WTC11 (cell line): ENCODE data around the gene PIRT. TPM values are rescaled to one million over a fixed set of nuclear protein-coding genes. Genes with fewer than 3 reads are reported as not detected.

Experiments
- ATAC-seq: fragments of 200-7000 bp; cut with Tn5 transposase; 2 replicates; pipeline ENCODE4 v1.10.0; 2021; ENCODE audit warnings: mild to moderate bottlenecking, moderate library complexity
- CTCF ChIA-PET: fragments of 300-600 bp; sonication (Branson Sonifier 250); formaldehyde crosslinking; loops from one replicate; lab custom pipeline; 2021; ENCODE audit warnings: antibody characterized with exemption; lab: Charles Lee
- POLR2A ChIA-PET: fragments of 350-600 bp; sonication (Branson Sonifier 250); formaldehyde crosslinking; loops from one replicate; lab custom pipeline; 2021; ENCODE audit warnings: antibody characterized with exemption; lab: Charles Lee
- DNase-seq: peaks from one replicate; pipeline ENCODE4 v3.0.0; 2021; ENCODE audit warnings: low spot score
- H3K27ac Mint-ChIP-seq: 2 replicates; pipeline ENCODE4 v1.8.0; 2021; ENCODE audit warnings: mixed read lengths
- H3K27me3 Mint-ChIP-seq: 2 replicates; pipeline ENCODE4 v1.8.0; 2021; ENCODE audit warnings: low read depth, mild to moderate bottlenecking, moderate library complexity, mixed read lengths
- H3K36me3 Mint-ChIP-seq: 2 replicates; pipeline ENCODE4 v1.8.0; 2021; ENCODE audit warnings: mixed read lengths
- H3K4me1 Mint-ChIP-seq: 2 replicates; pipeline ENCODE4 v1.8.0; 2022; ENCODE audit warnings: mixed read lengths
- H3K4me3 Mint-ChIP-seq: 2 replicates; pipeline ENCODE4 v1.8.0; 2021; ENCODE audit warnings: mild to moderate bottlenecking, moderate library complexity, mixed read lengths
- H3K9me3 Mint-ChIP-seq: 2 replicates; pipeline ENCODE4 v1.8.0; 2021; ENCODE audit warnings: mixed read lengths
- ATF1 ChIP-seq: sonication (generic); formaldehyde crosslinking; IDR thresholded peaks from 2 replicates; pipeline ENCODE4 v1.8.1; 2023; ENCODE audit warnings: mild to moderate bottlenecking, moderate library complexity, missing genetic modification reagents
- FOXP1 ChIP-seq: sonication (generic); formaldehyde crosslinking; IDR thresholded peaks from 2 replicates; pipeline ENCODE4 v1.8.0; 2022; ENCODE audit warnings: missing genetic modification reagents, mild to moderate bottlenecking, moderate library complexity, borderline replicate concordance
- IRF2 ChIP-seq: sonication (generic); formaldehyde crosslinking; IDR thresholded peaks from 2 replicates; pipeline ENCODE4 v1.8.0; 2022; ENCODE audit warnings: low read depth, missing genetic modification reagents, borderline replicate concordance
- MXD4 ChIP-seq: fragments of 250-450 bp; sonication (Bioruptor Pico); IDR thresholded peaks from 2 replicates; pipeline ENCODE4 v1.8.0; 2021; ENCODE audit warnings: mild to moderate bottlenecking, moderate library complexity, borderline replicate concordance
- NR2C2 ChIP-seq: sonication (generic); formaldehyde crosslinking; IDR thresholded peaks from 2 replicates; pipeline ENCODE4 v1.8.0; 2022; ENCODE audit warnings: mild to moderate bottlenecking, missing genetic modification reagents
- OVOL2 ChIP-seq: fragments of 250-450 bp; sonication (Bioruptor Pico); IDR thresholded peaks from 2 replicates; pipeline ENCODE4 v1.9.0; 2021; ENCODE audit warnings: mild to moderate bottlenecking, borderline replicate concordance
- RORB ChIP-seq: fragments of 250-450 bp; sonication (Bioruptor Pico); IDR thresholded peaks from 2 replicates; pipeline ENCODE4 v1.9.0; 2021; ENCODE audit warnings: mild to moderate bottlenecking
- TEAD4 ChIP-seq: sonication (generic); formaldehyde crosslinking; IDR thresholded peaks from 2 replicates; pipeline ENCODE4 v1.8.0; 2022; ENCODE audit warnings: mild to moderate bottlenecking, missing genetic modification reagents
- ZNF121 ChIP-seq: sonication (generic); formaldehyde crosslinking; IDR thresholded peaks from 2 replicates; pipeline ENCODE4 v1.8.0; 2023; ENCODE audit warnings: missing genetic modification reagents
- ZNF138 ChIP-seq: sonication (generic); formaldehyde crosslinking; conservative IDR thresholded peaks from 2 replicates; pipeline ENCODE4 v1.8.1; 2022; ENCODE audit warnings: mild to moderate bottlenecking, moderate library complexity, missing genetic modification reagents
- ZNF219 ChIP-seq: sonication (generic); formaldehyde crosslinking; IDR thresholded peaks from 2 replicates; pipeline ENCODE4 v1.8.0; 2023; ENCODE audit warnings: missing genetic modification reagents, mild to moderate bottlenecking, borderline replicate concordance
- total RNA-seq: library from RNA; stranded (reverse); gene quantifications from 3 replicates; pipeline ENCODE4 v1.2.3, GENCODE V29; 2021
- TF ChIP-seq, protein P1 (sequence below): sonication (generic); formaldehyde crosslinking; IDR thresholded peaks from 2 replicates; pipeline ENCODE4 v1.8.1; 2022; ENCODE audit warnings: mild to moderate bottlenecking, missing genetic modification reagents, moderate library complexity, borderline replicate concordance
- TF ChIP-seq, protein P2 (sequence below): sonication (generic); formaldehyde crosslinking; IDR thresholded peaks from 2 replicates; pipeline ENCODE4 v1.8.1; 2023; ENCODE audit warnings: mild to moderate bottlenecking, missing genetic modification reagents
- TF ChIP-seq, protein P3 (sequence below): fragments of 250-450 bp; sonication (Bioruptor Pico); IDR thresholded peaks from 2 replicates; pipeline ENCODE4 v1.9.0; 2021; ENCODE audit warnings: moderate library complexity, mild to moderate bottlenecking, inconsistent platforms, borderline replicate concordance
- TF ChIP-seq, protein P4 (sequence below): sonication (generic); formaldehyde crosslinking; IDR thresholded peaks from 2 replicates; pipeline ENCODE4 v1.8.1; 2023; ENCODE audit warnings: mild to moderate bottlenecking, missing genetic modification reagents, moderate library complexity
- TF ChIP-seq, protein P5 (sequence below): sonication (generic); formaldehyde crosslinking; IDR thresholded peaks from 2 replicates; pipeline ENCODE4 v1.8.0; 2022; ENCODE audit warnings: mild to moderate bottlenecking, missing genetic modification reagents
- TF ChIP-seq, protein P6 (sequence below): fragments of 250-450 bp; sonication (Bioruptor Pico); IDR thresholded peaks from 2 replicates; pipeline ENCODE4 v1.9.0; 2021; ENCODE audit warnings: mild to moderate bottlenecking, borderline replicate concordance

Gene PIRT
- total RNA-seq, 1 experiment from 2014 or later = not detected

DNA sequence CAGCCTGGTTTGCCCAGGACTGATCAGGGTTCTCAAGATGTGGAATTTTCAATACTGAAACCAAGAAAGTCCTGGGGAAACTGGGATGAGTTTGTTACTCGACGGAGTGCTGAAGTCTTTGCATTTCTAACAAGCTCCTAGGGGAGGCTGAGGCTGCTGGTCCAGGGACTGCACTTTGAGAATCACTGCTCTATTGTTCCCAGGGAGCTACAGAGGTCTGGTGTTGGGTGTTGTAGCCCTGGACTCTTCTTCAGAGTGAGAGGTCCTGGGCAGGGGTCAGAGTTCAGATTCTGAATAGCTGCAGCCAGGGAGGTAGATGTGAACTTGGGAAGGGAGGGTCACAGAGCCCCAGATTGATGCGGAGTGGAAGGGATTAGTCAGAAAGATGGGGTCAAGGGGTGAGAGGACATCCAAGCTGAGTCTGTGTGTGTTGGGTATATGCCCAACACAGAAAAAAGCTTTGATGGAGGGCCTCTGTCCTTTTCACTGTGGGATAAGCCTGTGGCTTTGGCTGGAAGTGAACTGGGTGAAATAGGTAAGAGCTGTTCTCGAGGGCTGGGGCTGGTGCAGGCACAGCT, 48.1 kb downstream of the PIRT start:
- ATAC-seq = no peak
- no peaks in the 10 kb centered on the region for H3K36me3 Mint-ChIP-seq
- CTCF ChIA-PET = interaction anchor here (0.6 to 3.1 kb wide), 3 partner anchors 17 to 696 kb away, joined by 4 to 14 read pairs (median 5); no protein-coding TSS in a partner anchor
- no peaks in the 10 kb centered on the region for H3K9me3 Mint-ChIP-seq
- H3K27ac Mint-ChIP-seq = no peak overlapping the region
- no peak overlapping the region for H3K4me3 Mint-ChIP-seq
- POLR2A ChIA-PET = no interaction called here
- peaks cover 57% of the 10 kb centered on the region for H3K4me1 Mint-ChIP-seq
- no peaks in the 10 kb centered on the region for H3K27me3 Mint-ChIP-seq
- TF ChIP-seq, protein P1, sequence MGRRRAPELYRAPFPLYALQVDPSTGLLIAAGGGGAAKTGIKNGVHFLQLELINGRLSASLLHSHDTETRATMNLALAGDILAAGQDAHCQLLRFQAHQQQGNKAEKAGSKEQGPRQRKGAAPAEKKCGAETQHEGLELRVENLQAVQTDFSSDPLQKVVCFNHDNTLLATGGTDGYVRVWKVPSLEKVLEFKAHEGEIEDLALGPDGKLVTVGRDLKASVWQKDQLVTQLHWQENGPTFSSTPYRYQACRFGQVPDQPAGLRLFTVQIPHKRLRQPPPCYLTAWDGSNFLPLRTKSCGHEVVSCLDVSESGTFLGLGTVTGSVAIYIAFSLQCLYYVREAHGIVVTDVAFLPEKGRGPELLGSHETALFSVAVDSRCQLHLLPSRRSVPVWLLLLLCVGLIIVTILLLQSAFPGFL = no peak
- TF ChIP-seq NR2C2 (CRISPR knock-in tag) (no peak), RORB (CRISPR knock-in tag) (no peak), ZNF219 (CRISPR knock-in tag) (no peak), MXD4 (CRISPR knock-in tag) (no peak), TEAD4 (CRISPR knock-in tag) (no peak)
- TF ChIP-seq, protein P2, sequence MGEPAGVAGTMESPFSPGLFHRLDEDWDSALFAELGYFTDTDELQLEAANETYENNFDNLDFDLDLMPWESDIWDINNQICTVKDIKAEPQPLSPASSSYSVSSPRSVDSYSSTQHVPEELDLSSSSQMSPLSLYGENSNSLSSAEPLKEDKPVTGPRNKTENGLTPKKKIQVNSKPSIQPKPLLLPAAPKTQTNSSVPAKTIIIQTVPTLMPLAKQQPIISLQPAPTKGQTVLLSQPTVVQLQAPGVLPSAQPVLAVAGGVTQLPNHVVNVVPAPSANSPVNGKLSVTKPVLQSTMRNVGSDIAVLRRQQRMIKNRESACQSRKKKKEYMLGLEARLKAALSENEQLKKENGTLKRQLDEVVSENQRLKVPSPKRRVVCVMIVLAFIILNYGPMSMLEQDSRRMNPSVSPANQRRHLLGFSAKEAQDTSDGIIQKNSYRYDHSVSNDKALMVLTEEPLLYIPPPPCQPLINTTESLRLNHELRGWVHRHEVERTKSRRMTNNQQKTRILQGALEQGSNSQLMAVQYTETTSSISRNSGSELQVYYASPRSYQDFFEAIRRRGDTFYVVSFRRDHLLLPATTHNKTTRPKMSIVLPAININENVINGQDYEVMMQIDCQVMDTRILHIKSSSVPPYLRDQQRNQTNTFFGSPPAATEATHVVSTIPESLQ = no peak
- TF ChIP-seq, protein P3, sequence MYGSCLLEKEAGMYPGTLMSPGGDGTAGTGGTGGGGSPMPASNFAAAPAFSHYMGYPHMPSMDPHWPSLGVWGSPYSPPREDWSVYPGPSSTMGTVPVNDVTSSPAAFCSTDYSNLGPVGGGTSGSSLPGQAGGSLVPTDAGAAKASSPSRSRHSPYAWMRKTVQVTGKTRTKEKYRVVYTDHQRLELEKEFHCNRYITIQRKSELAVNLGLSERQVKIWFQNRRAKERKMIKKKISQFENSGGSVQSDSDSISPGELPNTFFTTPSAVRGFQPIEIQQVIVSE = no peak
- no peak for DNase-seq

DNA sequence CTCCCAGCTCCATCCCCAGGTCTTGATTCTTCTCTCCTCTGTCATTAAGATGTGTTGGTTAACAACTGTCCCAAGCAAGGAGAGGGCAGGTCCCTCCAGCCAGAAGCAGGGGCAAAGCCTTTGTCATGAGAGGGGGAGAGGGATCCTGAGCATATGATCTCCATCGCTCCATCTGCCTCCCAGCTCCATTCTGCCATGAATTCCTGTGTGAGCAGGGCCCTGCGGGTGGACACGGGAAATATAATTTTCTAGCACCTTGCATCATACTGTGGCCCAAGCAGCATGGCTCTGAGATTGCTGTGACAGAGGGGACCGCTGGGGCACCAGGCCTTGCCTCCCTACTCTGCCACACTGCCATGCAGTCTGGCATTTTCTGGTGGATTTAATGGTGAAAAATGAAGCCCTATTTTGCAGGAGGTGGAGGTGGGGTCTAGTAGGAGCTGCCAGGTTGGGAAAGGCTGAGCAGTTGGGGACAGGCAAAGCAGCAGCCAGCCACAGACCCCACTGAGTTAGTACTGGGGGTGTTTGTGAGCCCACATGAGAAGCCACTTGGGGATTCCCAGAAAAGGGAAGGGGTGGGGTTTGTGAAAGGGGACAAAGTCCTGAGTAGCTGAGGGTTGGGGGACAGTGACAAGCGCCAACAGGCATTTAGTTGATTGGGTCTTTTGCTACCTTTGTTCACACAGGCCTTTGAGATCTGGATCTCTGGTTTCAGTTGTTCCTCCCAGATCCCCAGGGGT, 50.4 kb downstream of the PIRT start:
- H3K9me3 Mint-ChIP-seq = 0 out of 2 replicates have a peak, but pooled peaks cover 4% of the 10 kb centered on the region
- DNase-seq = no peak
- H3K4me1 Mint-ChIP-seq = peaks cover 77% of the 10 kb centered on the region
- no peaks in the 10 kb centered on the region for H3K36me3 Mint-ChIP-seq
- ChIA-PET CTCF (interaction anchor here (2.1 to 2.2 kb wide), 2 partner anchors 15 to 58 kb away, joined by 7 to 11 read pairs; no protein-coding TSS in a partner anchor), POLR2A (no interaction called here)
- no peak overlapping the region for H3K4me3 Mint-ChIP-seq
- no peaks in the 10 kb centered on the region for H3K27me3 Mint-ChIP-seq
- ATAC-seq = no peak
- no peak overlapping the region for H3K27ac Mint-ChIP-seq
- TF ChIP-seq FOXP1 (CRISPR knock-in tag) = no peak
- no peak for TF ChIP-seq ZNF138 (CRISPR knock-in tag)
- TF ChIP-seq, protein P4, sequence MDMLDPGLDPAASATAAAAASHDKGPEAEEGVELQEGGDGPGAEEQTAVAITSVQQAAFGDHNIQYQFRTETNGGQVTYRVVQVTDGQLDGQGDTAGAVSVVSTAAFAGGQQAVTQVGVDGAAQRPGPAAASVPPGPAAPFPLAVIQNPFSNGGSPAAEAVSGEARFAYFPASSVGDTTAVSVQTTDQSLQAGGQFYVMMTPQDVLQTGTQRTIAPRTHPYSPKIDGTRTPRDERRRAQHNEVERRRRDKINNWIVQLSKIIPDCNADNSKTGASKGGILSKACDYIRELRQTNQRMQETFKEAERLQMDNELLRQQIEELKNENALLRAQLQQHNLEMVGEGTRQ (CRISPR knock-in tag) = no peak

DNA sequence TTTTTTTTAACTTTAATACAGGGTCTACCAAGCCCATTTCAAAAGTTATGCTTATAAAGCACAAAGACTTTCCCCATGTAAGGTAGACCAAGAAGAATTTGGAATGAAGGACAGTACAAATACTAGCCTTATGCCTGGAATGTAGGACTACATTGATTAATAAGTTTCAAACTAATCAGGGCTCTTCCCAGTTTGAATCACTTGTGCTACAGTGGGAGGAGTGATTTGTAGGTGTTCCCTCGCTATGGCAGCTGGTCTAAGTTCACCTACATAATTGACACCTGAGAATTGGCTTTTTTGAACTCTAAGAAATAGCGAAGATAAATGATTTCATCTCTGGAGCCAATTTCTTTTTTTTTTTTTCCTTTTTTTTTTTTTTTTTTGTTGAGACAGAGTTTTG, 52.6 kb downstream of the PIRT start:
- ATAC-seq (no peak), DNase-seq (no peak)
- H3K9me3 Mint-ChIP-seq = peaks cover 7% of the 10 kb centered on the region; the same call in 1 of the 2 replicates
- H3K36me3 Mint-ChIP-seq = no peaks in the 10 kb centered on the region
- CTCF ChIA-PET = interaction anchor here (1.0 to 2.1 kb wide), 4 partner anchors 13 to 60 kb away, joined by 3 to 11 read pairs (median 4); partner anchors contain the start of gene PIRT
- POLR2A ChIA-PET = no interaction called here
- peak overlapping the region; percentile 93 for H3K27ac Mint-ChIP-seq
- H3K4me1 Mint-ChIP-seq = peaks cover 64% of the 10 kb centered on the region
- TF ChIP-seq, protein P5, sequence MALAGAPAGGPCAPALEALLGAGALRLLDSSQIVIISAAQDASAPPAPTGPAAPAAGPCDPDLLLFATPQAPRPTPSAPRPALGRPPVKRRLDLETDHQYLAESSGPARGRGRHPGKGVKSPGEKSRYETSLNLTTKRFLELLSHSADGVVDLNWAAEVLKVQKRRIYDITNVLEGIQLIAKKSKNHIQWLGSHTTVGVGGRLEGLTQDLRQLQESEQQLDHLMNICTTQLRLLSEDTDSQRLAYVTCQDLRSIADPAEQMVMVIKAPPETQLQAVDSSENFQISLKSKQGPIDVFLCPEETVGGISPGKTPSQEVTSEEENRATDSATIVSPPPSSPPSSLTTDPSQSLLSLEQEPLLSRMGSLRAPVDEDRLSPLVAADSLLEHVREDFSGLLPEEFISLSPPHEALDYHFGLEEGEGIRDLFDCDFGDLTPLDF (CRISPR knock-in tag) = no peak
- TF ChIP-seq ZNF121 (CRISPR knock-in tag) = no peak
- TF ChIP-seq, protein P6, sequence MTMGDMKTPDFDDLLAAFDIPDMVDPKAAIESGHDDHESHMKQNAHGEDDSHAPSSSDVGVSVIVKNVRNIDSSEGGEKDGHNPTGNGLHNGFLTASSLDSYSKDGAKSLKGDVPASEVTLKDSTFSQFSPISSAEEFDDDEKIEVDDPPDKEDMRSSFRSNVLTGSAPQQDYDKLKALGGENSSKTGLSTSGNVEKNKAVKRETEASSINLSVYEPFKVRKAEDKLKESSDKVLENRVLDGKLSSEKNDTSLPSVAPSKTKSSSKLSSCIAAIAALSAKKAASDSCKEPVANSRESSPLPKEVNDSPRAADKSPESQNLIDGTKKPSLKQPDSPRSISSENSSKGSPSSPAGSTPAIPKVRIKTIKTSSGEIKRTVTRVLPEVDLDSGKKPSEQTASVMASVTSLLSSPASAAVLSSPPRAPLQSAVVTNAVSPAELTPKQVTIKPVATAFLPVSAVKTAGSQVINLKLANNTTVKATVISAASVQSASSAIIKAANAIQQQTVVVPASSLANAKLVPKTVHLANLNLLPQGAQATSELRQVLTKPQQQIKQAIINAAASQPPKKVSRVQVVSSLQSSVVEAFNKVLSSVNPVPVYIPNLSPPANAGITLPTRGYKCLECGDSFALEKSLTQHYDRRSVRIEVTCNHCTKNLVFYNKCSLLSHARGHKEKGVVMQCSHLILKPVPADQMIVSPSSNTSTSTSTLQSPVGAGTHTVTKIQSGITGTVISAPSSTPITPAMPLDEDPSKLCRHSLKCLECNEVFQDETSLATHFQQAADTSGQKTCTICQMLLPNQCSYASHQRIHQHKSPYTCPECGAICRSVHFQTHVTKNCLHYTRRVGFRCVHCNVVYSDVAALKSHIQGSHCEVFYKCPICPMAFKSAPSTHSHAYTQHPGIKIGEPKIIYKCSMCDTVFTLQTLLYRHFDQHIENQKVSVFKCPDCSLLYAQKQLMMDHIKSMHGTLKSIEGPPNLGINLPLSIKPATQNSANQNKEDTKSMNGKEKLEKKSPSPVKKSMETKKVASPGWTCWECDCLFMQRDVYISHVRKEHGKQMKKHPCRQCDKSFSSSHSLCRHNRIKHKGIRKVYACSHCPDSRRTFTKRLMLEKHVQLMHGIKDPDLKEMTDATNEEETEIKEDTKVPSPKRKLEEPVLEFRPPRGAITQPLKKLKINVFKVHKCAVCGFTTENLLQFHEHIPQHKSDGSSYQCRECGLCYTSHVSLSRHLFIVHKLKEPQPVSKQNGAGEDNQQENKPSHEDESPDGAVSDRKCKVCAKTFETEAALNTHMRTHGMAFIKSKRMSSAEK = no peak
- no peak for TF ChIP-seq ATF1 (CRISPR knock-in tag)
- TF ChIP-seq OVOL2 (CRISPR knock-in tag) = no peak
- TF ChIP-seq IRF2 (CRISPR knock-in tag) = no peak
- no peaks in the 10 kb centered on the region for H3K27me3 Mint-ChIP-seq
- H3K4me3 Mint-ChIP-seq = no peak overlapping the region
